GM13977 (cell line): ENCODE measurements around the gene KIF12.

Source experiments
- DNase-seq: peaks from one replicate; pipeline ENCODE4 v3.0.0; 2012; ENCODE audit warnings: low spot score
- in situ Hi-C: fragments of 300-500 bp; cut with MboI; formaldehyde crosslinking; loops from one replicate; pipeline ENCODE4 v1.12.0; 2022; ENCODE audit warnings: low sequenced_read_pairs, low pct_unique_long_range_greater_than_20kb, mixed read lengths, inconsistent platforms; ENCODE audit not compliant: unreplicated experiment
- TF ChIP-seq, protein P1 (sequence below): IDR thresholded peaks from 2 replicates; pipeline ENCODE4 v1.5.1; 2012; ENCODE audit warnings: mild to moderate bottlenecking, control low read depth; ENCODE audit not compliant: insufficient read depth; ENCODE audit errors: extremely low read depth, missing control alignments

Gene KIF12

DNA sequence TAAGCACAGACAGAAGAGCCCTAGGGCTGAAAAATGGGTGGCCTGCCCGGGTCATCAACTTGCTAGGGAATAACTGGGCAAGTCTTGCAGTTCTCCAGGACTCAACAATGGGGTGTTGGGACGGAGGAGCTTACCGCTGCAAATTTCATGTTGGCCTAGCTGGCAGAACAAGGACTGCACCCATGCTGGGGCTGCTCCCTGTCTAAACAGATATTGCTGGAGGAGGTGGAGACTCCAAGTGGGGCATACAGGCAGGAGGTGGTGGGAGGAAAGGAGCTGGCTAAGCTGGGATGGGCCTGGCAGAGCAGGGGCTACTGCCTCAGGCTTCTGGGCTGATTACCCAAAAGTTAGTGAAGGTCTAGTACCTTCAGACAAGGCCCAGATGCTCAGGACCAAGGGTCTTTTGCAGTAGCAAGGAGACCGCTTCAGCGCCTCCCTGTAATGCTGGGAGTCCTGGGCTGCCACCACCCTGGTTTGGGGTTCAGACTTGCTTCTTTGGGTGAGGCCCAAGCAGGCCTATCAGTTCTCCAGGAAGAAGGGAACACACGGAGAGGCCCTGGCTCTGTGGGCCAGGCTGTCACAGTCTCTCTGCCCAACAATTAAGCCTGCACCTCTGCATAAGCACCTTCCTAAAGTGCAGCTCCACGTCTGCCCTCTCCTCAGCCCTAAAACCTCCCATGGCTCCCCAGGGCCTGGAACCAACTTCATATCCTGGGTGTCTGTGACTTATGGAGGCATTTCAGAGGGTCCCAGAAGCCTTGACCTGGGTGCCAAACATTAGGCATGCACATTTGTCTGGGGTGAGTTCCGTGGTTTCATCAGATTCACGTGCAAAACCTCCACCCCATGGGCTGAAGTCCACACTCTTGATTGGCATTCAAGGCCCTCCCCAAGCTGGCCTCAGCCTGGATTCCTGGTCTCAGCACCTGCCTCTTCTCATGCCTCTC lies 24.2 kb upstream of the KIF12 start:
- DNase-seq = no peak
- in situ Hi-C loops = loop anchor here (25.0 kb wide), 1 partner anchor 164 kb away; no protein-coding TSS in a partner anchor
- TF ChIP-seq, protein P1, sequence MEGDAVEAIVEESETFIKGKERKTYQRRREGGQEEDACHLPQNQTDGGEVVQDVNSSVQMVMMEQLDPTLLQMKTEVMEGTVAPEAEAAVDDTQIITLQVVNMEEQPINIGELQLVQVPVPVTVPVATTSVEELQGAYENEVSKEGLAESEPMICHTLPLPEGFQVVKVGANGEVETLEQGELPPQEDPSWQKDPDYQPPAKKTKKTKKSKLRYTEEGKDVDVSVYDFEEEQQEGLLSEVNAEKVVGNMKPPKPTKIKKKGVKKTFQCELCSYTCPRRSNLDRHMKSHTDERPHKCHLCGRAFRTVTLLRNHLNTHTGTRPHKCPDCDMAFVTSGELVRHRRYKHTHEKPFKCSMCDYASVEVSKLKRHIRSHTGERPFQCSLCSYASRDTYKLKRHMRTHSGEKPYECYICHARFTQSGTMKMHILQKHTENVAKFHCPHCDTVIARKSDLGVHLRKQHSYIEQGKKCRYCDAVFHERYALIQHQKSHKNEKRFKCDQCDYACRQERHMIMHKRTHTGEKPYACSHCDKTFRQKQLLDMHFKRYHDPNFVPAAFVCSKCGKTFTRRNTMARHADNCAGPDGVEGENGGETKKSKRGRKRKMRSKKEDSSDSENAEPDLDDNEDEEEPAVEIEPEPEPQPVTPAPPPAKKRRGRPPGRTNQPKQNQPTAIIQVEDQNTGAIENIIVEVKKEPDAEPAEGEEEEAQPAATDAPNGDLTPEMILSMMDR = no peak

DNA sequence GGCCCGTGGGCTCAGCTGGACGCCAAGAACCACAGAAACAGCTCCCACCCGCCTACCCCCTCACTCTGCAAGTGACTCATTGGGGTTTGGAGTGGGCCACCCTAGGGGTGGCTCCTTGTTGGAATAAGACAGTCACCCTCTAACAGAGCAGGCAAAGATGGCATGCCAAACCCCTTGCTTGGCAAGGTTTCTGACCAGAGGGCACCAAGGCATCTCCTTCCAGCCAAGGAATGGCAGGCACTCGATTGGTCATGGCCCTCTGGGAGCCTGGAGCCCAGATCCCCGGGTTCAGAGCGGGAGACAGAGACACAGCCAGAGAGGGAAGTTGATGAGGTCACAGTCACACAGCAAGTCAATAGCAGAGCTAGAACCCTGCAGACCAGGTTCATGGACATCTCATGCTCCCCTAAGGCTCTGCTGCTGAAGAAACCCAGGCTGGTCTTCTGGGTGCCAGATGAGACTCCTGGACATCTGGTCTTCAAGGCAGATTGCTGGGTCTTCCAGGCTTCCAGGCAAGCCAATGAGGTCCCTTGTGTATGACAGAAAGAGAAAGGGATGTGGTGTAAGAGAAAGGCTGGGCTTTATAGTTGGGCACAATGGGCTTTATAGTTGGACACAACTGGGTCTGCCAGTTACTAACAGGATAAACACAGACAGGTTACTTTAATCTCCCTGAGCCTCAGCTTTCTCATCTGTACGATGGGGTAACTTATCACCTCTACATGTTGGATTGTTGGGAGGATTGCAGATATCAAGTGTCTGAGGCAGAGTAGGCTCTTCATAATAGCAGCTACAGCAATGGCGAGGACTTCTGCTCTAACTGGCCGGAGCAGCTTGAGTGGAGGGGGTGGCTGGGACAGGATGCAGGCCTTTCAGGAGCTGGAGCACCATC lies 23.3 kb upstream of the KIF12 start:
- TF ChIP-seq, protein P1 = no peak
- DNase-seq = no peak
- in situ Hi-C loops = loop anchor here (25.0 kb wide), 1 partner anchor 165 kb away; no protein-coding TSS in a partner anchor

DNA sequence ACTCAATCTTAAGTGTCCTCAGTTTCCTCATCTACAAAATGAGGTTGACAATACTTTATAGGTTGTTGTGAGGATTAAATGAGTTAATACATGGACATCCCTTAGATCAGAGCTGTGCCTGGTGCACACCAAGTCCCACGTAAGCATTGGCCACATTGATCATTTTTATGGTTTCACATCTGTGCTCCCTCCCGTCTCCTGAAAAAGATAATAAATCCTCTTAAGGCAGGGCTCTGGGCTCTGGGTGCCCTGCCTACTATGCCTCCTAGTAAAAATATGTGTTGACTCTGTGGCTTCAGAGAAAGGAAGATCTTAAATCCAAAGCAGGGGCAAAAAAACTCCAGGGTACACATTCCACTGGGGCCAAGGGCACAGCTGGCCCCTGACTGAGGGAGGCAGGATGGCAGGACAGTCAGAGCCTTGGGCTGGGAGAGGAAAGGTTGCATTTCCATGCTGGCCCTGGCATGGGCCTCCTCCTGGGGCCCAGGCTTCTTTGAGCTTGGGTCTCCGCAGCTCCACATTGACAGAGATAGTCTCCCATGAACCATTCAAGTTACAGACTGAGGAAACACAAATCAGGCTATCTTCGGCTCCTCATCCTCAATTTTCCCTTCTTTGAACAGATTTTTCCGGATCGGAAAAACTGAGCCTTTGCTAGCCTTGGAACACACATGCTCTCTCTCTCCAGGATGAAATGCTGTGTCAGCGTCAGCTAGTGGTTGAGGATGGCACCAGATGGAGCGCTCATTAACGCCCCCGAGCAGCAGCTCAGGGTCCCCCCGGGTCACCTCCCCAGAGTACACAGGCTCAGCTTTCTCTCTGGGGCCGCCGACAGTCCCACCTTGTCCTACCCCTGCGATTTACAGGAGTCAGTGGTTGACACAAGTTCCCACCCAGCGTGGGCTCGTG lies 22.4 kb upstream of the KIF12 start:
- DNase-seq = no peak
- in situ Hi-C loops = loop anchor here (25.0 kb wide), 1 partner anchor 166 kb away; no protein-coding TSS in a partner anchor
- TF ChIP-seq, protein P1 = no peak

GRCh38 chr9:114120192-114121014 lies 21.3 kb upstream of the KIF12 start:
- in situ Hi-C loops = loop anchor here (25.0 kb wide), 1 partner anchor 167 kb away; no protein-coding TSS in a partner anchor
- DNase-seq = no peak
- TF ChIP-seq, protein P1 = no peak

GRCh38 chr9:114119242-114120191 lies 20.4 kb upstream of the KIF12 start:
- in situ Hi-C loops = loop anchor here (25.0 kb wide), 1 partner anchor 168 kb away; no protein-coding TSS in a partner anchor
- TF ChIP-seq, protein P1 = no peak
- DNase-seq = no peak
